Loucy (cell line): ENCODE data around the gene GALNT9.

ENCODE experiments used
- EZH2phosphoT487 ChIP-seq: fragments of 200-600 bp; IDR thresholded peaks from 2 replicates; pipeline ENCODE4 v1.6.1; 2018; ENCODE audit warnings: antibody characterized with exemption, mild to moderate bottlenecking, moderate library complexity, borderline replicate concordance
- TF ChIP-seq, protein P1 (sequence below): fragments of 200-600 bp; sonication (generic); conservative IDR thresholded peaks from 2 replicates; pipeline ENCODE4 v1.5.1; 2014; ENCODE audit warnings: mild to moderate bottlenecking, antibody characterized with exemption, low read length

- TF ChIP-seq, protein P1, sequence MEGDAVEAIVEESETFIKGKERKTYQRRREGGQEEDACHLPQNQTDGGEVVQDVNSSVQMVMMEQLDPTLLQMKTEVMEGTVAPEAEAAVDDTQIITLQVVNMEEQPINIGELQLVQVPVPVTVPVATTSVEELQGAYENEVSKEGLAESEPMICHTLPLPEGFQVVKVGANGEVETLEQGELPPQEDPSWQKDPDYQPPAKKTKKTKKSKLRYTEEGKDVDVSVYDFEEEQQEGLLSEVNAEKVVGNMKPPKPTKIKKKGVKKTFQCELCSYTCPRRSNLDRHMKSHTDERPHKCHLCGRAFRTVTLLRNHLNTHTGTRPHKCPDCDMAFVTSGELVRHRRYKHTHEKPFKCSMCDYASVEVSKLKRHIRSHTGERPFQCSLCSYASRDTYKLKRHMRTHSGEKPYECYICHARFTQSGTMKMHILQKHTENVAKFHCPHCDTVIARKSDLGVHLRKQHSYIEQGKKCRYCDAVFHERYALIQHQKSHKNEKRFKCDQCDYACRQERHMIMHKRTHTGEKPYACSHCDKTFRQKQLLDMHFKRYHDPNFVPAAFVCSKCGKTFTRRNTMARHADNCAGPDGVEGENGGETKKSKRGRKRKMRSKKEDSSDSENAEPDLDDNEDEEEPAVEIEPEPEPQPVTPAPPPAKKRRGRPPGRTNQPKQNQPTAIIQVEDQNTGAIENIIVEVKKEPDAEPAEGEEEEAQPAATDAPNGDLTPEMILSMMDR: no peak
- TF ChIP-seq EZH2phosphoT487: no peak
Observed at GRCh38 chr12:132166801-132167591, 162.4 kb downstream of the GALNT9 start.
